ENCODE results near the gene PCDHB8.
"Not testable (repeated sequence)": the region's sequence is repeated elsewhere in the genome, so short reads cannot be mapped to it uniquely, and the experiment has no call there.

The PCDHB8 gene

DNA sequence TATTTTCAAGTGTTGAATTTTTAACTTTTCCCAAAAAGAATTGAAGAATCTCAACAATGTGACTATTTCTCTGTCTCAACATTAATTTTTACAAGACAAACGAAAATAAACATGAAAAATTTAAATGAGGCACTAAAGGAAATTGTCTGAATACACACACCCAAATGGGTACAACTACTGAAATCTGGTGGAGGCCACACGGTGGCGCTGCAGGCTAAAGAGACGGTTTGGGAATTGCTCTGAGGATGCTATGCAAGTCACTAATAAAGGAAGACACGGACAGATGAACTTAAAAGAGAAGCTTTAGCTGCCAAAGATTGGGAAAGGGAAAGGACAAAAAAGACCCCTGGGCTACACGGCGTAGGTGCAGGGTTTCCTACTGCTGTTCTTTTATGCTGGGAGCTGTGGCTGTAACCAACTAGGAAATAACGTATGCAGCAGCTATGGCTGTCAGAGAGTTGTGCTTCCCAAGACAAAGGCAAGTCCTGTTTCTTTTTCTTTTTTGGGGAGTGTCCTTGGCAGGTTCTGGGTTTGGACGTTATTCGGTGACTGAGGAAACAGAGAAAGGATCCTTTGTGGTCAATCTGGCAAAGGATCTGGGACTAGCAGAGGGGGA, 14.6 kb downstream of the PCDHB8 start, which contains the start of gene PCDHB10:
Gene PCDHB10 (plus strand): TSS at position 244 of the 616 bp plus-strand sequence. CDS start 200 bp downstream, at position 444.
- peak within 1 kb of the TSS in 1 of 2 donors; percentile 15 for H3K4me3 ChIP-seq
- no peaks in the 10 kb centered on the region for H3K4me1 ChIP-seq
- H3K27ac ChIP-seq, result no peak within 1 kb of the TSS
- H3K27me3 ChIP-seq, result no peaks in the 10 kb centered on the region
- DNase-seq, result no peak
- intact Hi-C loops (cut with DNase I; ENCODE audit: low total_unique reads), result no loop called here
- peaks cover 0 to 90% (median 64%) of the 10 kb centered on the region in 3 donors for H3K9me3 ChIP-seq
- TF ChIP-seq, protein P1, sequence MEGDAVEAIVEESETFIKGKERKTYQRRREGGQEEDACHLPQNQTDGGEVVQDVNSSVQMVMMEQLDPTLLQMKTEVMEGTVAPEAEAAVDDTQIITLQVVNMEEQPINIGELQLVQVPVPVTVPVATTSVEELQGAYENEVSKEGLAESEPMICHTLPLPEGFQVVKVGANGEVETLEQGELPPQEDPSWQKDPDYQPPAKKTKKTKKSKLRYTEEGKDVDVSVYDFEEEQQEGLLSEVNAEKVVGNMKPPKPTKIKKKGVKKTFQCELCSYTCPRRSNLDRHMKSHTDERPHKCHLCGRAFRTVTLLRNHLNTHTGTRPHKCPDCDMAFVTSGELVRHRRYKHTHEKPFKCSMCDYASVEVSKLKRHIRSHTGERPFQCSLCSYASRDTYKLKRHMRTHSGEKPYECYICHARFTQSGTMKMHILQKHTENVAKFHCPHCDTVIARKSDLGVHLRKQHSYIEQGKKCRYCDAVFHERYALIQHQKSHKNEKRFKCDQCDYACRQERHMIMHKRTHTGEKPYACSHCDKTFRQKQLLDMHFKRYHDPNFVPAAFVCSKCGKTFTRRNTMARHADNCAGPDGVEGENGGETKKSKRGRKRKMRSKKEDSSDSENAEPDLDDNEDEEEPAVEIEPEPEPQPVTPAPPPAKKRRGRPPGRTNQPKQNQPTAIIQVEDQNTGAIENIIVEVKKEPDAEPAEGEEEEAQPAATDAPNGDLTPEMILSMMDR (IDR thresholded peaks at IDR 0.05), result peak in 1 of 2 experiments; percentile 9
- peaks cover 0 to 13% (median 11%) of the 10 kb centered on the region in 3 donors for H3K36me3 ChIP-seq

DNA sequence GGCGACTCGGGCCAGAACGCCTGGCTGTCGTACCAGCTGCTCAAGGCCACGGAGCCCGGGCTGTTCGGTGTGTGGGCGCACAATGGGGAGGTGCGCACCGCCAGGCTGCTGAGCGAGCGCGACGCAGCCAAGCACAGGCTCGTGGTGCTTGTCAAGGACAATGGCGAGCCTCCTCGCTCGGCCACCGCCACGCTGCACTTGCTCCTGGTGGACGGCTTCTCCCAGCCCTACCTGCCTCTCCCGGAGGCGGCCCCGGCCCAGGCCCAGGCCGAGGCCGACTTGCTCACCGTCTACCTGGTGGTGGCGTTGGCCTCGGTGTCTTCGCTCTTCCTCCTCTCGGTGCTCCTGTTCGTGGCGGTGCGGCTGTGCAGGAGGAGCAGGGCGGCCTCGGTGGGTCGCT, 16.7 kb downstream of the PCDHB8 start:
- H3K36me3 ChIP-seq, result peaks cover 0 to 23% (median 7%) of the 10 kb centered on the region in 3 donors
- peaks cover 5 to 92% (median 69%) of the 10 kb centered on the region in 3 donors for H3K9me3 ChIP-seq
- DNase-seq; H3K4me3 ChIP-seq; H3K27ac ChIP-seq; intact Hi-C loops (cut with DNase I; ENCODE audit: low total_unique reads); H3K4me1 ChIP-seq; H3K27me3 ChIP-seq: not testable (repeated sequence)

DNA sequence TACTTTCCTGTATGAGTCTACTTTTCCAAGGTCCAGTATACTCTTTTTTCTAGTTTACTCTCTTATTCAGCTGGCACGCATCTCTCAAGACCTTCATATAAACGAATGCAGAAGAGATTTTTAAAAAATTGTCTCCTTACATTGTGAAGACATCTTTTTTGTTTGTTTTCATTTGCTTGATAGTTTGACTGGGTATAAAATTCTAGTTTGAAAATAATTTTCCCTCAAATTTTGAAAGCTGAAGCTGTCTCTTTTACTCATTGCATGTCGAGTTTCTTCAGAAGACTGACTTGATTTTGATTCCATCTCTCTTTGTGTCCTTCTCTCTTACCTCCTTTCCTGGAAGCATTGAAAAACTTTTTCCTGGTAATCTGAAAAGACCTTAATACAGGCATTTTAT, 18.8 kb downstream of the PCDHB8 start:
- DNase-seq, result no peak
- no peaks in the 10 kb centered on the region for H3K27me3 ChIP-seq
- H3K4me3 ChIP-seq, result no peak overlapping the region
- H3K9me3 ChIP-seq, result peaks cover 5 to 92% (median 68%) of the 10 kb centered on the region in 3 donors
- no peak overlapping the region for H3K27ac ChIP-seq
- intact Hi-C loops (cut with DNase I; ENCODE audit: low total_unique reads), result no loop called here
- TF ChIP-seq, protein P1 (IDR thresholded peaks at IDR 0.05), result no peak
- no peaks in the 10 kb centered on the region for H3K4me1 ChIP-seq
- peaks cover 0 to 35% (median 7%) of the 10 kb centered on the region in 3 donors for H3K36me3 ChIP-seq

DNA sequence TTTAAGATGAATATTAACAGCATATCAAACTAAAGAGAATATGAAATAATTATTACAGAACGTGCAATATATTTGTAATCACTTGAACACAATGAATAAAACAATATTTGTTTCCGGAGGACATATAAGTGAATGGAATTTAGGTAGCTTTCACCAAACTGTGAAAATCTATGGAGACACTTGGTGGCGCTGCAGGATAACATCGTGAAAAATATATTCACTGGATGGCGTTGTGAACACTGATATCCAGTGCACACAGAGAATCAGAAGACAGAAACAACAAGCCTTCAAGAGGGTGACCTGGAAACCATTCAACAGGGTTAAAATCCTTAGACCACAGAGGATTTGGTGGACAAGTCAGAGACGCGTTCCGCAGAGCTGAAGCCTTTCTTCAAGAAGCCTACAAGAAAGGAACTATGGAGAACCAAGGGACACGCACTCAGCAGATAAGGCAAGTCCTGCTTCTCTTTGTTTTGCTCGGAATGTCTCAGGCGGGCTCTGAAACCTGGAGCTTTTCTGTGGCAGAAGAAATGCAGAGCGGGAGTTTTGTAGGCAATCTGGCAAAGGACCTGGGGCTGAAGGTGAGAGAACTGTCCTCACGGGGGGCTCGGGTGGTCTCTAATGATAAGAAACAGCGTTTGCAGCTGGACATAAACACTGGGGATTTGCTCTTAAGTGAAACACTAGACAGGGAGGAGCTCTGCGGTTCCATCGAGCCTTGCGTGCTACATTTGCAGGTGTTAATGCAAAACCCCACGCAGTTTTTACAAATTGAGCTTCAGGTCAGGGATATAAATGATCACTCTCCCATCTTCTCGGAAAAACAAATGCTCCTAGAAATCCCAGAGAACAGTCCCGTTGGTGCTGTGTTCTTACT, 22.0 kb downstream of the PCDHB8 start, which contains the start of gene PCDHB11:
Gene PCDHB11 (plus strand): TSS at position 269 of the 877 bp plus-strand sequence. CDS start 148 bp downstream, at position 417.
- peaks cover 5 to 95% (median 67%) of the 10 kb centered on the region in 3 donors for H3K9me3 ChIP-seq
- peaks cover 0 to 41% (median 14%) of the 10 kb centered on the region in 3 donors for H3K36me3 ChIP-seq
- intact Hi-C loops (cut with DNase I; ENCODE audit: low total_unique reads), result no loop called here
- H3K4me1 ChIP-seq, result no peaks in the 10 kb centered on the region
- H3K27ac ChIP-seq, result no peak within 1 kb of the TSS
- peak within 1 kb of the TSS; percentile 9 to 17 for H3K4me3 ChIP-seq
- no peaks in the 10 kb centered on the region for H3K27me3 ChIP-seq
- no peak for DNase-seq
- TF ChIP-seq, protein P1 (IDR thresholded peaks at IDR 0.05), result no peak

DNA sequence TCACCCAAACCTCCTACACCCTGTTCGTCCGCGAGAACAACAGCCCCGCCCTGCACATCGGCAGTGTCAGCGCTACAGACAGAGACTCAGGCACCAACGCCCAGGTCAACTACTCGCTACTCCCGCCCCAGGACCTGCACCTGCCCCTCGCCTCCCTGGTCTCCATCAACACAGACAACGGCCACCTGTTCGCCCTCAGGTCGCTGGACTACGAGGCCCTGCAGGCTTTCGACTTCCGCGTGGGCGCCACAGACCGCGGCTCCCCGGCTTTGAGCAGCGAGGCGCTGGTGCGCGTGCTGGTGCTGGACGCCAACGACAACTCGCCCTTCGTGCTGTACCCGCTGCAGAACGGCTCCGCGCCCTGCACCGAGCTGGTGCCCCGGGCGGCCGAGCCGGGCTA, 23.5 kb downstream of the PCDHB8 start:
- H3K9me3 ChIP-seq, result peaks cover 5 to 94% (median 69%) of the 10 kb centered on the region in 3 donors
- H3K27ac ChIP-seq; H3K27me3 ChIP-seq; H3K4me1 ChIP-seq; H3K4me3 ChIP-seq; intact Hi-C loops (cut with DNase I; ENCODE audit: low total_unique reads); DNase-seq: not testable (repeated sequence)
- peaks cover 0 to 40% (median 24%) of the 10 kb centered on the region in 3 donors for H3K36me3 ChIP-seq

DNA sequence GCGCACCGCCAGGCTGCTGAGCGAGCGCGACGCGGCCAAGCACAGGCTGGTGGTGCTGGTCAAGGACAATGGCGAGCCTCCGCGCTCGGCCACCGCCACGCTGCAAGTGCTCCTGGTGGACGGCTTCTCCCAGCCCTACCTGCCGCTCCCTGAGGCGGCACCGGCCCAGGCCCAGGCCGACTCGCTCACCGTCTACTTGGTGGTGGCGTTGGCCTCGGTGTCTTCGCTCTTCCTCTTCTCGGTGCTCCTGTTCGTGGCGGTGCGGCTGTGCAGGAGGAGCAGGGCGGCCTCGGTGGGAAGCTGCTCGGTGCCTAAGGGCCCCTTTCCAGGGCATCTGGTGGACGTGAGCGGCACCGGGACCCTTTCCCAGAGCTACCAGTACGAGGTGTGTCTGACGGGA, 24.1 kb downstream of the PCDHB8 start:
- H3K4me1 ChIP-seq; intact Hi-C loops (cut with DNase I; ENCODE audit: low total_unique reads); DNase-seq; H3K27ac ChIP-seq; H3K4me3 ChIP-seq; H3K27me3 ChIP-seq: not testable (repeated sequence)
- Histone ChIP-seq H3K9me3 (peaks cover 5 to 94% (median 68%) of the 10 kb centered on the region in 3 donors), H3K36me3 (peaks cover 0 to 38% (median 24%) of the 10 kb centered on the region in 3 donors)

Data from tibial artery (tissue), 4 donors.